Umbilical cord (tissue), 2 donors: Measurements from ENCODE around the gene UTS2R. TPM values are rescaled to one million over a fixed set of nuclear protein-coding genes. Genes with fewer than 3 reads are reported as not detected.
"Not testable (repeated sequence)": the region's sequence is repeated elsewhere in the genome, so short reads cannot be mapped to it uniquely, and the experiment has no call there.

ENCODE experiments used
- DNase-seq: peaks from one replicate; pipeline ENCODE4 v3.0.0-alpha.2; 2015; ENCODE audit warnings: low spot score
- total RNA-seq: library from RNA; depleted of rRNA; stranded (reverse); fragments of >200 nt; gene quantifications from one replicate; pipeline ENCODE4 v1.2.3, GENCODE V29; 2014; ENCODE audit warnings: low replicate concordance; ENCODE audit not compliant: insufficient read depth

The UTS2R gene
- total RNA-seq, 1 donor from 2014 or later = 0.48 TPM

- DNase-seq = no peak
Observed at GRCh38 chr17:82334204-82334621, 37.4 kb upstream of the UTS2R start.

GRCh38 chr17:82334622-82335394, 36.8 kb upstream of the UTS2R start:
- DNase-seq = no peak

- DNase-seq = peak; percentile 86
Observed at GRCh38 chr17:82338858-82339633, 32.5 kb upstream of the UTS2R start.

- no peak for DNase-seq
Observed at GRCh38 chr17:82339634-82340580, 31.7 kb upstream of the UTS2R start.

GRCh38 chr17:82342361-82343079, 29.0 kb upstream of the UTS2R start:
- DNase-seq = no peak

- no peak for DNase-seq
Observed at GRCh38 chr17:82343560-82343959, 28.0 kb upstream of the UTS2R start.

- no peak for DNase-seq
Observed at GRCh38 chr17:82344175-82344907, 27.2 kb upstream of the UTS2R start.

- DNase-seq = no peak
Observed at GRCh38 chr17:82345151-82345976, 26.2 kb upstream of the UTS2R start.

GRCh38 chr17:82346342-82347300, 24.9 kb upstream of the UTS2R start:
- no peak for DNase-seq

- DNase-seq = not testable (repeated sequence)
Observed at GRCh38 chr17:82347994-82348393, 23.6 kb upstream of the UTS2R start.

- no peak for DNase-seq
Observed at GRCh38 chr17:82348434-82348833, 23.1 kb upstream of the UTS2R start.

GRCh38 chr17:82348866-82349265, 22.7 kb upstream of the UTS2R start:
- DNase-seq = no peak

- no peak for DNase-seq
Observed at GRCh38 chr17:82349287-82349701, 22.3 kb upstream of the UTS2R start.

- no peak for DNase-seq
Observed at GRCh38 chr17:82350182-82351030, 21.2 kb upstream of the UTS2R start.

- DNase-seq = no peak
Observed at GRCh38 chr17:82351254-82351712, 20.3 kb upstream of the UTS2R start.

- peak; percentile 86 for DNase-seq
Observed at GRCh38 chr17:82351713-82352488, 19.7 kb upstream of the UTS2R start.
